Kidney (tissue), 14 donors: ENCODE measurements around the gene RHBDL3. TPM values are rescaled to one million over a fixed set of nuclear protein-coding genes. Genes with fewer than 3 reads are reported as not detected.

Experiments
- DNase-seq, 5 donors: peaks; one replicate each; pipeline ENCODE4 v3.0.0-alpha.2; 2013 to 2020
- FAIRE-seq: peaks from 2 replicates; lab custom pipeline; 2012; peaks lifted over from hg19 to GRCh38; lab: Jason Lieb, UNC
- H3K27ac ChIP-seq, 2 donors: one replicate each; pipeline ENCODE4 v1.7.0; 2013; ENCODE audit warnings: low read depth in 2 of 2, low read length in 2 of 2, inconsistent platforms in 1 of 2
- H3K27me3 ChIP-seq: one replicate; pipeline ENCODE4 v1.7.1; 2013; ENCODE audit warnings: low read length, inconsistent platforms; ENCODE audit not compliant: control insufficient read depth, insufficient read depth
- H3K36me3 ChIP-seq, 3 donors: one replicate each; pipeline versions ENCODE4 v1.7.0 to v1.7.1; 2013; ENCODE audit warnings: low read length in 3 of 3, control low read depth in 1 of 3, inconsistent platforms in 1 of 3; ENCODE audit not compliant: insufficient read depth in 3 of 3, control insufficient read depth in 2 of 3
- H3K4me1 ChIP-seq, 3 donors: one replicate each; pipeline versions ENCODE4 v1.7.0 to v1.7.1; 2013; ENCODE audit warnings: low read length in 3 of 3, inconsistent platforms in 1 of 3, low read depth in 1 of 3; ENCODE audit not compliant: control insufficient read depth in 2 of 3, insufficient read depth in 2 of 3
- H3K4me3 ChIP-seq, 3 donors: one replicate each; pipeline versions ENCODE4 v1.7.0 to v1.8.1; 2013; ENCODE audit warnings: low read length in 3 of 3, control low read depth in 1 of 3, inconsistent platforms in 1 of 3
- H3K9ac ChIP-seq, 3 donors: one replicate each; pipeline versions ENCODE4 v1.7.0 to v1.7.1; 2013; ENCODE audit warnings: low read length in 3 of 3, control low read depth in 1 of 3, inconsistent platforms in 1 of 3
- H3K9me3 ChIP-seq, 3 donors: one replicate each; pipeline versions ENCODE4 v1.7.0 to v1.7.1; 2013; ENCODE audit warnings: low read length in 3 of 3, control low read depth in 1 of 3, inconsistent platforms in 1 of 3; ENCODE audit not compliant: control insufficient read depth in 2 of 3, insufficient read depth in 1 of 3
- CTCF ChIP-seq: IDR thresholded peaks from 3 replicates; pipeline ENCODE4 v1.5.1; 2012; ENCODE audit warnings: mild to moderate bottlenecking, moderate library complexity, borderline replicate concordance; ENCODE audit not compliant: insufficient read depth; ENCODE audit errors: extremely low read depth
- intact Hi-C: fragments of 100-400 bp; cut with DNase I; formaldehyde crosslinking; loops from one replicate; pipeline ENCODE4 v1.11.1; 2022
- polyA plus RNA-seq: library from polyadenylated mRNA; stranded (reverse); fragments of 350-450 nt; fragmentation: Illumina TruSeq; extraction: RNeasy Lipid Tissue Mini Kit (QIAGEN cat#74804); gene quantifications from one replicate; pipeline ENCODE4 v1.2.3, GENCODE V29; 2014; ENCODE audit warnings: low read depth, low replicate concordance; ENCODE audit not compliant: insufficient read depth
- total RNA-seq: library from RNA; stranded (reverse); fragmentation: NEBNext Ultra II Directional; extraction: Animal tissue kit (Norgen Biotek cat#: 25700); gene quantifications from one replicate; pipeline ENCODE4 v1.2.1, GENCODE V29; 2021
- donor health status: control.
- donor health status: control.
- donor health status: control.
- donor health status: control.
- donor health status: control.
- donor health status: DM: yes; HTN: yes; CAD: no.
- donor health status: Normal renal cell carcinoma (clear cell type).

Gene RHBDL3
- total and polyA plus RNA-seq, 2 donors from 2014 or later, result 0.11 to 0.13 TPM

- no peaks in the 10 kb centered on the region for H3K36me3 ChIP-seq
- no peaks in the 10 kb centered on the region for H3K9me3 ChIP-seq
- FAIRE-seq (no peak), DNase-seq (peak in 3 of 5 donors; percentile 12 to 66 (median 55))
- no peaks in the 10 kb centered on the region for H3K27me3 ChIP-seq
- H3K9ac ChIP-seq, result no peak overlapping the region
- no peaks in the 10 kb centered on the region for H3K4me1 ChIP-seq
- intact Hi-C loops, result no loop called here
- TF ChIP-seq CTCF, result no peak
- H3K4me3 ChIP-seq, result no peak overlapping the region
- no peak overlapping the region for H3K27ac ChIP-seq
Observed at GRCh38 chr17:32240750-32241149, 24.9 kb upstream of the RHBDL3 start.

- TF ChIP-seq CTCF, result no peak
- FAIRE-seq (no peak), DNase-seq (peak in 3 of 5 donors; percentile 63 to 83 (median 73))
- no peak overlapping the region for H3K27ac ChIP-seq
- H3K9me3 ChIP-seq, result no peaks in the 10 kb centered on the region
- H3K4me3 ChIP-seq, result no peak overlapping the region
- H3K36me3 ChIP-seq, result no peaks in the 10 kb centered on the region
- H3K27me3 ChIP-seq, result no peaks in the 10 kb centered on the region
- no peaks in the 10 kb centered on the region for H3K4me1 ChIP-seq
- H3K9ac ChIP-seq, result no peak overlapping the region
- intact Hi-C loops, result no loop called here
Observed at GRCh38 chr17:32241640-32242039, 24.0 kb upstream of the RHBDL3 start.

GRCh38 chr17:32249475-32249874, 16.2 kb upstream of the RHBDL3 start:
- Histone ChIP-seq H3K9ac (no peak overlapping the region), H3K4me3 (no peak overlapping the region), H3K27ac (no peak overlapping the region), H3K36me3 (no peaks in the 10 kb centered on the region), H3K4me1 (no peaks in the 10 kb centered on the region), H3K27me3 (no peaks in the 10 kb centered on the region), H3K9me3 (no peaks in the 10 kb centered on the region)
- DNase-seq, result no peak
- intact Hi-C loops, result no loop called here
- TF ChIP-seq CTCF, result no peak
- FAIRE-seq, result no peak

- H3K4me1 ChIP-seq, result peaks cover 0 to 6% (median 4%) of the 10 kb centered on the region in 3 donors
- no peak for FAIRE-seq
- no peak overlapping the region for H3K4me3 ChIP-seq
- H3K27me3 ChIP-seq, result no peaks in the 10 kb centered on the region
- H3K36me3 ChIP-seq, result no peaks in the 10 kb centered on the region
- intact Hi-C loops, result no loop called here
- H3K9me3 ChIP-seq, result no peaks in the 10 kb centered on the region
- TF ChIP-seq CTCF, result peak; percentile 96
- H3K27ac ChIP-seq, result no peak overlapping the region
- peak; percentile 77 to 86 (median 80) for DNase-seq
- no peak overlapping the region for H3K9ac ChIP-seq
Observed at GRCh38 chr17:32253117-32253611, 12.5 kb upstream of the RHBDL3 start.
